SK-N-SH treated with all-trans-retinoic acid at 6 μM for 48 hours (cell line): ENCODE data around the gene ODAD2.

ENCODE experiments used
- ARNTL ChIP-seq: fragments of 450-650 bp; formaldehyde crosslinking; IDR thresholded peaks from 2 replicates; pipeline ENCODE4 v1.5.0; 2020; ENCODE audit warnings: low read depth, mild to moderate bottlenecking, moderate library complexity, borderline replicate concordance
- BACH2 ChIP-seq: fragments of 250-450 bp; sonication (Bioruptor Pico); IDR thresholded peaks from 2 replicates; pipeline ENCODE4 v1.9.0; 2021; ENCODE audit warnings: mild to moderate bottlenecking, borderline replicate concordance
- ESRRG ChIP-seq: fragments of 250-450 bp; sonication (Bioruptor Pico); IDR thresholded peaks from 2 replicates; pipeline ENCODE4 v1.6.1; 2021; ENCODE audit warnings: mild to moderate bottlenecking
- GLIS3 ChIP-seq: fragments of 250-450 bp; sonication (Bioruptor Pico); IDR thresholded peaks from 2 replicates; pipeline ENCODE4 v1.5.0; 2020; ENCODE audit warnings: mild to moderate bottlenecking, moderate library complexity
- PATZ1 ChIP-seq: fragments of 250-450 bp; sonication (Bioruptor Pico); IDR thresholded peaks from 2 replicates; pipeline ENCODE4 v1.8.0; 2020; ENCODE audit warnings: mild to moderate bottlenecking, moderate library complexity, borderline replicate concordance
- POU6F1 ChIP-seq: fragments of 250-450 bp; sonication (Bioruptor Pico); IDR thresholded peaks from 2 replicates; pipeline ENCODE4 v1.8.0; 2021; ENCODE audit warnings: low read depth, mild to moderate bottlenecking, moderate library complexity, borderline replicate concordance
- PPARA ChIP-seq: fragments of 250-450 bp; sonication (Bioruptor Pico); IDR thresholded peaks from 2 replicates; pipeline ENCODE4 v1.5.0; 2020; ENCODE audit warnings: mild to moderate bottlenecking, borderline replicate concordance
- TOX ChIP-seq: fragments of 250-450 bp; sonication (Bioruptor Pico); IDR thresholded peaks from 2 replicates; pipeline ENCODE4 v1.8.0; 2021; ENCODE audit warnings: mild to moderate bottlenecking, moderate library complexity, borderline replicate concordance
- ZC3H10 ChIP-seq: fragments of 250-450 bp; sonication (Bioruptor Pico); IDR thresholded peaks from 2 replicates; pipeline ENCODE4 v1.5.1; 2021; ENCODE audit warnings: mild to moderate bottlenecking, moderate library complexity
- ZNF8 ChIP-seq: fragments of 450-650 bp; formaldehyde crosslinking; IDR thresholded peaks from 2 replicates; pipeline ENCODE4 v1.5.0; 2020; ENCODE audit warnings: mild to moderate bottlenecking, moderate library complexity

- TF ChIP-seq POU6F1 (CRISPR knock-in tag) (no peak), TOX (CRISPR knock-in tag) (no peak), PPARA (CRISPR knock-in tag) (no peak), ARNTL (CRISPR knock-in tag) (no peak), ZNF8 (CRISPR knock-in tag) (no peak), ESRRG (CRISPR knock-in tag) (no peak), PATZ1 (CRISPR knock-in tag) (no peak), GLIS3 (CRISPR knock-in tag) (no peak), BACH2 (CRISPR knock-in tag) (no peak), ZC3H10 (no peak)
Observed at GRCh38 chr10:27838361-27838760, 160.5 kb downstream of the ODAD2 start.
